Stimulated activated naive CD8-positive, alpha-beta T cell treated with anti-CD3 and anti-CD28 coated beads, Interleukin-15, amount 100 ng/mL, for 72 hours (primary cell): ENCODE data around the gene CSMD2.
"Not testable (repeated sequence)": the region's sequence is repeated elsewhere in the genome, so short reads cannot be mapped to it uniquely, and the experiment has no call there.

Experiments used
- ATAC-seq: fragments of 150-1000 bp; cut with Tn5 transposase; 2 replicates; pipeline ENCODE4 v1.10.0; 2021; ENCODE audit warnings: mild to moderate bottlenecking, moderate library complexity
- DNase-seq, 2 donors: peaks; one replicate each; pipeline ENCODE4 v3.0.0; 2021 to 2022
- H3K27ac Mint-ChIP-seq, 2 donors: one replicate each; pipeline ENCODE4 v1.8.0; 2022; ENCODE audit warnings: mild to moderate bottlenecking in 2 of 2, mixed read lengths in 2 of 2, moderate library complexity in 2 of 2
- H3K27me3 Mint-ChIP-seq: one replicate; pipeline ENCODE4 v1.8.0; 2022; ENCODE audit warnings: mixed read lengths
- H3K4me1 Mint-ChIP-seq: one replicate; pipeline ENCODE4 v1.8.0; 2022; ENCODE audit warnings: mild to moderate bottlenecking, mixed read lengths
- H3K4me3 Mint-ChIP-seq, 2 donors: one replicate each; pipeline ENCODE4 v1.8.0; 2022; ENCODE audit warnings: mild to moderate bottlenecking in 2 of 2, mixed read lengths in 2 of 2, moderate library complexity in 1 of 2
- H3K9me3 Mint-ChIP-seq, 2 donors: one replicate each; pipeline ENCODE4 v1.8.0; 2022; ENCODE audit warnings: mixed read lengths in 2 of 2

Gene CSMD2

GRCh38 chr1:34164771-34165391 is at the start of gene CSMD2:
Gene CSMD2 (minus strand): TSS chr1:34165230. CDS start chr1:34165097, 133 bp downstream.
- H3K27ac Mint-ChIP-seq: no peak within 1 kb of the TSS

GRCh38 chr1:34213956-34214355 is 48.9 kb upstream of the CSMD2 start:
- Mint-ChIP-seq H3K27ac (no peak overlapping the region), H3K4me3 (no peak overlapping the region), H3K27me3 (no peaks in the 10 kb centered on the region), H3K4me1 (no peaks in the 10 kb centered on the region), H3K9me3 (no peaks in the 10 kb centered on the region)
- DNase-seq (no peak), ATAC-seq (no peak)

More at GRCh38 chr1:34164771-34165391, at the start of gene CSMD2:
- no peak for ATAC-seq
- Mint-ChIP-seq H3K4me3 (no peak within 1 kb of the TSS), H3K9me3 (no peaks in the 10 kb centered on the region), H3K27me3 (peaks cover 90% of the 10 kb centered on the region), H3K4me1 (peaks cover 19% of the 10 kb centered on the region)
- DNase-seq: no peak

GRCh38 chr1:34212673-34213072 is 47.6 kb upstream of the CSMD2 start:
- Mint-ChIP-seq H3K4me3 (no peak overlapping the region), H3K9me3 (no peaks in the 10 kb centered on the region), H3K4me1 (no peaks in the 10 kb centered on the region), H3K27ac (no peak overlapping the region), H3K27me3 (no peaks in the 10 kb centered on the region)
- ATAC-seq: no peak
- no peak for DNase-seq

DNA sequence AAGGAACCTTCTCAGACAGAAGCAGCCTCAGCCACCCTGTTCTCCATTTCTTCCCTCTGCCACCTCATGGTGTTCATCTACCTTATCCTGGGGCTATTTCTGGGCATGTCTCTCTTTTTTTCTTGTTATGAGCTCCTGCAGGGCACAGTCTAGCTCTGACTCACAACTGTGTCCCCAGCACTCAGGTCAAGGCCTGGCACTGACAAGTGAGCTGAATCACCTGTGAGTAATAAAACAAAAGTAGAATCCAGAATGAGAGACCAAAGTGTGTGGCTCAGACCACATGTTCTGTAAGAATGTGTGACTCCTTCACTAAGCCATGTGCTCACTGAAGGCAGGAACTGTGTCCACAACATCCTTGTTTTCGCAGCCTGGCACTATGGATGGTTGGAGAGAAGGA is 34.9 kb upstream of the CSMD2 start:
- Mint-ChIP-seq H3K27ac (no peak overlapping the region), H3K27me3 (no peaks in the 10 kb centered on the region), H3K4me1 (no peaks in the 10 kb centered on the region), H3K9me3 (no peaks in the 10 kb centered on the region), H3K4me3 (no peak overlapping the region)
- ATAC-seq (peak; percentile 48), DNase-seq (no peak)

GRCh38 chr1:34192621-34193020 is 27.6 kb upstream of the CSMD2 start:
- H3K9me3 Mint-ChIP-seq: peaks cover 0 to 41% of the 10 kb centered on the region in 2 donors
- peaks cover 50% of the 10 kb centered on the region for H3K27me3 Mint-ChIP-seq
- H3K4me1 Mint-ChIP-seq: peaks cover 12% of the 10 kb centered on the region
- no peak for DNase-seq
- ATAC-seq: no peak
- peak overlapping the region in 1 of 2 donors; percentile 2 for H3K27ac Mint-ChIP-seq
- H3K4me3 Mint-ChIP-seq: no peak overlapping the region

DNA sequence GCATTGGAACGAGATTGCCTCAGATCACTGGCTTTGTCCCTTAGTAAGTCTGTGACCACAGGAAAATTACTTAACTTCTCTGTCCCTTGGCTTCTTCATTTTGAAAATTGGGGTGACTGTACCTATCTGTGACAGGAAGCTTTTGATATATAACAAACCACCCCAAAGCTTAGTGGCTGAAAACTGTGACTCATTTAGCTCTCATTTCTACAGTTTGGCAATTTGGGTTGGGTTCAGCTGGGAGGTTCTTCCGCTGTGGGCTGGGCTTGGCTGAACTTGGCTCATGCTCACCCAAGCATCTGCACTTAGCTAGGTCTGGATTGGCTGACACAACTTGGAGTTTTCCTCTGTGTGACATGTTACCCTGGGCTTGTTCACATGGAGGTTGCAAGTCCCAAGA is 25.7 kb upstream of the CSMD2 start:
- peaks cover 12% of the 10 kb centered on the region for H3K4me1 Mint-ChIP-seq
- DNase-seq (no peak), ATAC-seq (no peak)
- H3K27ac Mint-ChIP-seq: no peak overlapping the region
- peaks cover 0 to 41% of the 10 kb centered on the region in 2 donors for H3K9me3 Mint-ChIP-seq
- H3K4me3 Mint-ChIP-seq: no peak overlapping the region
- H3K27me3 Mint-ChIP-seq: peaks cover 63% of the 10 kb centered on the region

GRCh38 chr1:34188985-34189384 is 24.0 kb upstream of the CSMD2 start:
- H3K4me3 Mint-ChIP-seq: no peak overlapping the region
- DNase-seq: no peak
- H3K9me3 Mint-ChIP-seq: peaks cover 0 to 41% of the 10 kb centered on the region in 2 donors
- peaks cover 66% of the 10 kb centered on the region for H3K27me3 Mint-ChIP-seq
- H3K4me1 Mint-ChIP-seq: peaks cover 12% of the 10 kb centered on the region
- ATAC-seq: no peak
- H3K27ac Mint-ChIP-seq: no peak overlapping the region

GRCh38 chr1:34188418-34188817 is 23.4 kb upstream of the CSMD2 start:
- Mint-ChIP-seq H3K4me3 (no peak overlapping the region), H3K27me3 (peaks cover 61% of the 10 kb centered on the region), H3K27ac (no peak overlapping the region), H3K9me3 (peaks cover 0 to 41% of the 10 kb centered on the region in 2 donors), H3K4me1 (peaks cover 12% of the 10 kb centered on the region)
- no peak for DNase-seq
- no peak for ATAC-seq

- no peak overlapping the region for H3K27ac Mint-ChIP-seq
- H3K4me3 Mint-ChIP-seq: no peak overlapping the region
- peaks cover 12% of the 10 kb centered on the region for H3K4me1 Mint-ChIP-seq
- peaks cover 53% of the 10 kb centered on the region for H3K27me3 Mint-ChIP-seq
- DNase-seq (no peak), ATAC-seq (no peak)
- peaks cover 0 to 27% of the 10 kb centered on the region in 2 donors for H3K9me3 Mint-ChIP-seq
Observed at GRCh38 chr1:34186741-34187494, 21.9 kb upstream of the CSMD2 start.

DNA sequence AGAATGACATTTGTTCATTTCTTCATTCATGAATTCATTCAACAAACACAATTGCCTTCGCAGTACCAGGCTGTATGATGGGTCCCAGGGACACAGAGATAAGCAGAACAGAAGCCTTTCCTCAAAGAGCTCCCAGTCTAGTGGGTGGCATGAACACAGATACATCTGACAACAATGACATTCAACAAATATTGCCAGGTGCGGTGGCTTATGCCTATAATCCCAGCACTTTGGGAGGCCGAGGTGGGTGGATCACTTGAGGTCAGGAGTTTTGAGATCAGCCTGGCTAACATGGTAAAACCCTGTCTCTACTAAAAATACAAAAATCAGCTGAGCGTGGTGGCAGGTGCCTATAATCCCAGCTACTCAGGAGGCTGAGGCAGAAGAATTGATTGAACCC is 18.4 kb upstream of the CSMD2 start:
- H3K9me3 Mint-ChIP-seq, H3K27ac Mint-ChIP-seq, DNase-seq, H3K4me3 Mint-ChIP-seq, ATAC-seq, H3K4me1 Mint-ChIP-seq: not testable (repeated sequence)
- peaks cover 62% of the 10 kb centered on the region for H3K27me3 Mint-ChIP-seq

DNA sequence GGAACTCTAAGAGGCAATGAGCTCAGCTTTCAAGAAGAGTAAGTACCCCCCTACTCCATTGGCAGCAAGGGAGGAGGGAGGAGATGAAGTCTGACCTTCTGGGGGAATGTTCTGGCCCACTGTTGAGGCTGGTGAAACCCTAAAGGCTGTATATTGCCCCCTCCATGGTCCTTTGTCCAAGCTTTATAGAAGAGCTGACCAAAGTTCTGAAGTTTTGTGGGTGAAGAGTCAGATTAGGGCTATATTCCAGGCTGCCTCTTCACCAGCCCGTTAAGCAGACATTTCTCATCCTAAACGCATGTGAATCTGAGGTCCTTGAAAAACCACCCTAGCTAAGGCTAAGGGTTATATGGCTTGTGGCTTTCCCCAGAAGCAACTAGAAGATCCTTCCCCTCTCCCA is 13.0 kb upstream of the CSMD2 start:
- Mint-ChIP-seq H3K27me3 (peaks cover 81% of the 10 kb centered on the region), H3K27ac (no peak overlapping the region), H3K4me3 (no peak overlapping the region), H3K9me3 (no peaks in the 10 kb centered on the region), H3K4me1 (no peaks in the 10 kb centered on the region)
- DNase-seq (no peak), ATAC-seq (no peak)

DNA sequence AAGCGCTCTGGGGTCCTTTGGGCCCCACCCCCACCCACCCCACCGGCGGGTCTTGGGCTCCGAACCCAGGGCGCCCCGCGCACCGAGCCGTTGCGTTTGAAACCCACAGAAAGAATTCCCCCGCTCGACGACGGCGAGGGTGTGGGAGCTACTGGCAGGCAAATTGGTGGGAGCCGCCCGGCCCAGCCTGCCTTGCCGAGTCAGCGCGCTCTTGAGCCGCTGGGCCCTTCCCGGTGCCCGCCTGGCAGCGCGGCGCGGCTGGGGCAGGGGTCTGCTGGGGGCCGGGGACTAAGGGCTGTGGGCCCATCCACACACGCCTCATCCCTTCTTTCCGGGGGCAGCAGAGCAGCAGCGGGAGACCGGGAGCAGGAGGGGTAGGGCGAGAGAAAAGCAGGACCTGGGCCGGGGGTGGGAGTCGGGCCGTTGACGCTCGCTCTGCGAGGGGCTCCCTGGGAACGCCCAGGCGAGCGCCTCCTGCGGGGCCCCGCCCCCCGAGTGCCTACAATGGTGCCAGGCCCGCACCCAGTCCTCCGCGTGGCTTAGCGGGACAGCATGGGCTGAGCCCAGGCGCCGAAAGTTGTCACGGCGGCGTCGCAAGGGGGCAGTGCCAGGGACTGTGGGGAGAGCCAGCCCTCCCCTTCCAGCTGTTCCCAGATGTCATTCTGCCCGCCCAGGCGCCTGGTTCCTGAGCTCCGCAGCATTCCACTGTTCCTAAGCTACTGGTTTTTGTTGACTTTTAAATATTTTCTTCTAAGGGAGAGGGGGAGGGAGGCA is 12.0 kb upstream of the CSMD2 start, which contains the start of gene C1orf94:
Gene C1orf94, plus strand, starts transcription at position 78 of the 774 bp plus-strand sequence. CDS start 883 bp downstream, outside the sequence.
- ATAC-seq: no peak
- peaks cover 75% of the 10 kb centered on the region for H3K27me3 Mint-ChIP-seq
- H3K9me3 Mint-ChIP-seq: no peaks in the 10 kb centered on the region
- no peak within 1 kb of the TSS for H3K4me3 Mint-ChIP-seq
- DNase-seq: no peak
- no peak within 1 kb of the TSS for H3K27ac Mint-ChIP-seq
- H3K4me1 Mint-ChIP-seq: no peaks in the 10 kb centered on the region

DNA sequence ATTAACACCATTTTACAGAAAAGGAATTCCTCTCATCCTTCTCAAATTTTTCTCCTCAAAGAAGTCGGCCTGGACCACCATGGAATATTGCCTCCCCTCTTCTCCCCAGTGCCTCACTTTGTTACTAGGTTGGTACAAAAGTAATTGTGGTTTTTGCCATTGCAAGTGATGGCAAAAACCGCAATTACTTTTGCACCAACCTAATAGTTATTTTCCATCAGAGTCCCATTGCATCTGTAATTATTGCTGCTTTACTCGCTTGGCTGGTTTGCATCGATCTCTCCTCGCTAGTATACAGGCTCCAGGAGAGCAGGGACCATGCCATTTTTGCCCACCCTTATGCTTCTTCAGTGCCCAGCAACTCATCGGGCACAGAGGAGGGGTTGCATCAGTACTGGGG is 10.7 kb upstream of the CSMD2 start:
- no peak overlapping the region for H3K4me3 Mint-ChIP-seq
- H3K27me3 Mint-ChIP-seq: peaks cover 70% of the 10 kb centered on the region
- DNase-seq: no peak
- ATAC-seq: no peak
- H3K27ac Mint-ChIP-seq: no peak overlapping the region
- no peaks in the 10 kb centered on the region for H3K4me1 Mint-ChIP-seq
- no peaks in the 10 kb centered on the region for H3K9me3 Mint-ChIP-seq

GRCh38 chr1:34167389-34167788 is 2.4 kb upstream of the CSMD2 start:
- DNase-seq: no peak
- H3K4me1 Mint-ChIP-seq: peaks cover 19% of the 10 kb centered on the region
- no peak for ATAC-seq
- peaks cover 87% of the 10 kb centered on the region for H3K27me3 Mint-ChIP-seq
- H3K4me3 Mint-ChIP-seq: no peak overlapping the region
- H3K9me3 Mint-ChIP-seq: no peaks in the 10 kb centered on the region
- H3K27ac Mint-ChIP-seq: no peak overlapping the region

- no peak overlapping the region for H3K4me3 Mint-ChIP-seq
- no peak overlapping the region for H3K27ac Mint-ChIP-seq
- H3K4me1 Mint-ChIP-seq: peaks cover 19% of the 10 kb centered on the region
- no peaks in the 10 kb centered on the region for H3K9me3 Mint-ChIP-seq
- H3K27me3 Mint-ChIP-seq: peaks cover 93% of the 10 kb centered on the region
- no peak for ATAC-seq
- no peak for DNase-seq
Observed at GRCh38 chr1:34166625-34167361, 1.8 kb upstream of the CSMD2 start.
